Vagina (tissue), 2 donors: ENCODE data around the gene IPMK. TPM values are rescaled to one million over a fixed set of nuclear protein-coding genes. Genes with fewer than 3 reads are reported as not detected.

Source experiments
- DNase-seq, 2 donors: peaks; one replicate each; pipeline ENCODE4 v3.0.0-alpha.2; 2017; ENCODE audit errors: extremely low spot score in 2 of 2
- H3K27ac ChIP-seq: fragments of 200-600 bp; sonication (generic); one replicate; pipeline ENCODE4 v1.5.1; 2019
- H3K27me3 ChIP-seq: fragments of 200-600 bp; sonication (generic); one replicate; pipeline ENCODE4 v1.5.1; 2019
- H3K36me3 ChIP-seq, 2 donors: fragments of 200-600 bp; sonication (generic); one replicate each; pipeline ENCODE4 v1.5.1; 2017 to 2019
- H3K4me1 ChIP-seq: fragments of 200-600 bp; sonication (generic); one replicate; pipeline ENCODE4 v1.5.1; 2019
- H3K4me3 ChIP-seq, 2 donors: fragments of 200-600 bp; sonication (generic); 1 replicate in 1 of 2; 2 replicates in 1 of 2; pipeline ENCODE4 v1.5.1; 2016 to 2019
- H3K9me3 ChIP-seq: fragments of 200-600 bp; sonication (generic); one replicate; pipeline ENCODE4 v1.5.1; 2019
- POLR2A ChIP-seq, 2 donors: fragments of 450-650 bp; IDR thresholded peaks; one replicate each; pipeline ENCODE4 v1.6.1; 2017; ENCODE audit warnings: antibody characterized with exemption in 2 of 2, mild to moderate bottlenecking in 2 of 2, moderate library complexity in 2 of 2
- POLR2AphosphoS5 ChIP-seq, 2 donors: sonication (generic); formaldehyde crosslinking; IDR thresholded peaks; one replicate each; pipeline ENCODE4 v1.9.0; 2017; ENCODE audit warnings: antibody characterized with exemption in 2 of 2, mild to moderate bottlenecking in 2 of 2, low read depth in 1 of 2; ENCODE audit not compliant: insufficient read depth in 1 of 2
- intact Hi-C: fragments of 100-400 bp; cut with DNase I; formaldehyde crosslinking; loops from one replicate; pipeline ENCODE4 v1.15.1; 2023
- total RNA-seq: library from RNA; depleted of rRNA; stranded (reverse); fragments of >200 nt; gene quantifications from one replicate; pipeline ENCODE4 v1.2.3, GENCODE V29; 2016
- TF ChIP-seq, protein P1 (sequence below), 3 experiments: fragments of 450-650 bp in 2 of 3; fragments of 200-600 bp in 1 of 3; sonication (generic) in 1 of 3; IDR thresholded peaks; one replicate each; pipeline ENCODE4 v1.5.1; 2017 to 2019; ENCODE audit warnings: antibody characterized with exemption in 3 of 3, mild to moderate bottlenecking in 2 of 3, moderate library complexity in 2 of 3

The IPMK gene
- total RNA-seq, 1 donor from 2014 or later, result 6.1 TPM

DNA sequence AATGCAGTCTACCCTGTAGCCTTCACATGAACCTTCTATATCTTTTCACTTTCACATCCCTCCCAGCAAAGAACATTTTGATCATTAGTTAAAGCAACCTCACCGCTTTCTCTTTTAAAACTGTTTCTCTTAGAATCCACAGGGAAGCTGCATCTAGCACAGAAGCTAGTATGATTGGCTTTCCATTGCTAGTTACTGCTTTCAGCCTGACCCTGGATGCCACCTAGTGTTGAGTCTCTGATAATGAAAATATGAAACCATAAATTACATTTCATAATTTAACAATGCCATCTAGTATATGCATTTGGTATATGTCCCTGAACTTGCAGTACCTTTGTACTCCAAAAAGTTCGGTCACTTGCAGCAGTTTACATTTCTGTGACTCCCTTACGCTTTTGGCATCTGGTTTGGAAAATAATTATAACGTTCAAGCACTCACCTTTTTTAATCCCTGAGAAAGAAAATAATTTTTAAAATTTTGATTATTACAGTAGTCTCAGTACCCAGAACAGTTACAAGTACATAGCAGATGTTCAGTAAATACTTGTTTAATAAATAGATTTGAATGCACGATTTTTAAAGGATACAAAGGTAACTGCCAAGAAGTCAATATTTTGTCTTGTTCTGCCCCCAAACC lies 24.0 kb upstream of the IPMK start:
- H3K4me3 ChIP-seq, result no peak overlapping the region
- intact Hi-C loops, result loop anchor here (5.0 kb wide), 1 partner anchor 114 kb away; no protein-coding TSS in a partner anchor
- TF ChIP-seq, protein P1, sequence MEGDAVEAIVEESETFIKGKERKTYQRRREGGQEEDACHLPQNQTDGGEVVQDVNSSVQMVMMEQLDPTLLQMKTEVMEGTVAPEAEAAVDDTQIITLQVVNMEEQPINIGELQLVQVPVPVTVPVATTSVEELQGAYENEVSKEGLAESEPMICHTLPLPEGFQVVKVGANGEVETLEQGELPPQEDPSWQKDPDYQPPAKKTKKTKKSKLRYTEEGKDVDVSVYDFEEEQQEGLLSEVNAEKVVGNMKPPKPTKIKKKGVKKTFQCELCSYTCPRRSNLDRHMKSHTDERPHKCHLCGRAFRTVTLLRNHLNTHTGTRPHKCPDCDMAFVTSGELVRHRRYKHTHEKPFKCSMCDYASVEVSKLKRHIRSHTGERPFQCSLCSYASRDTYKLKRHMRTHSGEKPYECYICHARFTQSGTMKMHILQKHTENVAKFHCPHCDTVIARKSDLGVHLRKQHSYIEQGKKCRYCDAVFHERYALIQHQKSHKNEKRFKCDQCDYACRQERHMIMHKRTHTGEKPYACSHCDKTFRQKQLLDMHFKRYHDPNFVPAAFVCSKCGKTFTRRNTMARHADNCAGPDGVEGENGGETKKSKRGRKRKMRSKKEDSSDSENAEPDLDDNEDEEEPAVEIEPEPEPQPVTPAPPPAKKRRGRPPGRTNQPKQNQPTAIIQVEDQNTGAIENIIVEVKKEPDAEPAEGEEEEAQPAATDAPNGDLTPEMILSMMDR (IDR thresholded peaks at IDR 0.05), result peak; percentile 48 to 67 (median 60)
- TF ChIP-seq POLR2AphosphoS5 (IDR thresholded peaks at IDR 0.05; ENCODE audit: insufficient read depth in 1 of 2, low read depth in 1 of 2) (peak in 1 of 2 donors; percentile 41), POLR2A (IDR thresholded peaks at IDR 0.05) (no peak)
- H3K27me3 ChIP-seq, result no peaks in the 10 kb centered on the region
- no peaks in the 10 kb centered on the region for H3K9me3 ChIP-seq
- H3K4me1 ChIP-seq, result no peaks in the 10 kb centered on the region
- DNase-seq, result no peak
- H3K36me3 ChIP-seq, result no peaks in the 10 kb centered on the region
- H3K27ac ChIP-seq, result no peak overlapping the region

GRCh38 chr10:58282615-58283014 lies 14.9 kb upstream of the IPMK start:
- H3K27me3 ChIP-seq, result no peaks in the 10 kb centered on the region
- DNase-seq, result no peak
- H3K4me1 ChIP-seq, result peaks cover 10% of the 10 kb centered on the region
- H3K4me3 ChIP-seq, result no peak overlapping the region
- no peak overlapping the region for H3K27ac ChIP-seq
- intact Hi-C loops, result no loop called here
- no peaks in the 10 kb centered on the region for H3K36me3 ChIP-seq
- TF ChIP-seq POLR2AphosphoS5 (IDR thresholded peaks at IDR 0.05; ENCODE audit: insufficient read depth in 1 of 2, low read depth in 1 of 2), result no peak
- TF ChIP-seq, protein P1 (IDR thresholded peaks at IDR 0.05), result no peak
- no peaks in the 10 kb centered on the region for H3K9me3 ChIP-seq

GRCh38 chr10:58281092-58281752 lies 13.5 kb upstream of the IPMK start:
- TF ChIP-seq, protein P1 (IDR thresholded peaks at IDR 0.05), result no peak
- no peaks in the 10 kb centered on the region for H3K27me3 ChIP-seq
- no peaks in the 10 kb centered on the region for H3K36me3 ChIP-seq
- no peaks in the 10 kb centered on the region for H3K9me3 ChIP-seq
- no peak overlapping the region for H3K27ac ChIP-seq
- intact Hi-C loops, result no loop called here
- no peak for DNase-seq
- peaks cover 10% of the 10 kb centered on the region for H3K4me1 ChIP-seq
- H3K4me3 ChIP-seq, result no peak overlapping the region

- Histone ChIP-seq H3K27ac (no peak overlapping the region), H3K4me3 (no peak overlapping the region), H3K4me1 (peaks cover 10% of the 10 kb centered on the region), H3K9me3 (no peaks in the 10 kb centered on the region), H3K36me3 (no peaks in the 10 kb centered on the region), H3K27me3 (no peaks in the 10 kb centered on the region)
- intact Hi-C loops, result no loop called here
- TF ChIP-seq, protein P1 (IDR thresholded peaks at IDR 0.05), result no peak
- TF ChIP-seq POLR2AphosphoS5 (IDR thresholded peaks at IDR 0.05; ENCODE audit: insufficient read depth in 1 of 2, low read depth in 1 of 2) (no peak), POLR2A (IDR thresholded peaks at IDR 0.05) (no peak)
- no peak for DNase-seq
Observed at GRCh38 chr10:58280477-58280876, 12.8 kb upstream of the IPMK start.

DNA sequence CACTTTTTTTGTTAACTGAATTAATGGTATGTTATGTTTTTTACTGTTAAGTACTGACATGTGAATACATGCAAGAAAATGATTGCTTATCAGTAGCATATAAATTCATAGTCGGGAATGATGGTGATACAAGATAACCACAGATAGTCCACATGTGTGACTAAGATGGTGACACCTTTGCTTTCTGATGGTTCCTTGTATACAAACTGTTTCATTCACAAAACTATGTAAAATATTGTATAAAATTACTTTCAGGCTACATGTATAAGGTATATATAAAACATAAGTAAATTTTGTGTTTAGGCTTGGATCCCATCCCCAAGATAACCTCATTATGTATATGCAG lies 11.2 kb upstream of the IPMK start:
- no peak for DNase-seq
- Histone ChIP-seq H3K4me3 (no peak overlapping the region), H3K4me1 (peaks cover 10% of the 10 kb centered on the region), H3K36me3 (no peaks in the 10 kb centered on the region), H3K9me3 (no peaks in the 10 kb centered on the region), H3K27me3 (no peaks in the 10 kb centered on the region), H3K27ac (no peak overlapping the region)
- TF ChIP-seq POLR2AphosphoS5 (IDR thresholded peaks at IDR 0.05; ENCODE audit: insufficient read depth in 1 of 2, low read depth in 1 of 2) (no peak), POLR2A (IDR thresholded peaks at IDR 0.05) (no peak)
- TF ChIP-seq, protein P1 (IDR thresholded peaks at IDR 0.05), result no peak
- intact Hi-C loops, result no loop called here
